CD4-positive, alpha-beta T cell treated with Interleukin-2 at 100 ng/mL for 4 hours (primary cell): ENCODE data around the gene NOL7.

Source experiments
- DNase-seq: peaks from one replicate; pipeline ENCODE4 v3.0.0-alpha.2; 2020; ENCODE audit warnings: low spot score

The NOL7 gene

GRCh38 chr6:13614926-13615791, at the start of gene NOL7:
Gene NOL7 (plus strand): TSS chr6:13615335. CDS start chr6:13615359, 24 bp downstream.
- DNase-seq = peak; percentile 98

GRCh38 chr6:13565921-13566320, 49.2 kb upstream of the NOL7 start:
- DNase-seq = no peak

- DNase-seq = no peak
Measured at GRCh38 chr6:13566500-13566899, 48.6 kb upstream of the NOL7 start.

- no peak for DNase-seq
Measured at GRCh38 chr6:13568970-13569369, 46.2 kb upstream of the NOL7 start.

- no peak for DNase-seq
Measured at GRCh38 chr6:13572240-13572639, 42.9 kb upstream of the NOL7 start.

GRCh38 chr6:13572951-13573654, 42.0 kb upstream of the NOL7 start:
- no peak for DNase-seq

- DNase-seq = peak; percentile 4
Measured at GRCh38 chr6:13573669-13574110, 41.4 kb upstream of the NOL7 start.

GRCh38 chr6:13574149-13574570, 41.0 kb upstream of the NOL7 start:
- DNase-seq = peak; percentile 94

- peak; percentile 80 for DNase-seq
Measured at GRCh38 chr6:13574571-13575376, 40.4 kb upstream of the NOL7 start, which contains the start of gene SIRT5. Gene SIRT5 (plus strand): TSS chr6:13574601. CDS start chr6:13584111, 9,510 bp downstream.

- no peak for DNase-seq
Measured at GRCh38 chr6:13575377-13575775, 39.8 kb upstream of the NOL7 start.

- no peak for DNase-seq
Measured at GRCh38 chr6:13576017-13576416, 39.1 kb upstream of the NOL7 start.

GRCh38 chr6:13577926-13578325, 37.2 kb upstream of the NOL7 start:
- no peak for DNase-seq

GRCh38 chr6:13579911-13580310, 35.2 kb upstream of the NOL7 start:
- no peak for DNase-seq

- DNase-seq = no peak
Measured at GRCh38 chr6:13581700-13582229, 33.4 kb upstream of the NOL7 start.

GRCh38 chr6:13586603-13587542, 28.3 kb upstream of the NOL7 start:
- DNase-seq = no peak

- no peak for DNase-seq
Measured at GRCh38 chr6:13589801-13590200, 25.3 kb upstream of the NOL7 start.

- DNase-seq = no peak
Measured at GRCh38 chr6:13590574-13591153, 24.5 kb upstream of the NOL7 start.

GRCh38 chr6:13591205-13591921, 23.8 kb upstream of the NOL7 start:
- no peak for DNase-seq

GRCh38 chr6:13593103-13593502, 22.0 kb upstream of the NOL7 start:
- DNase-seq = no peak

- no peak for DNase-seq
Measured at GRCh38 chr6:13593720-13594119, 21.4 kb upstream of the NOL7 start.
